Suppressor macrophage treated with lipopolysaccharide for 4 hours (primary cell): ENCODE measurements around the gene SH3TC1.
A peak's percentile ranks its signal among the peaks of the same experiment; 100 is the strongest.

Experiments
- DNase-seq: peaks from one replicate; pipeline ENCODE4 v3.0.0-alpha.2; 2020

Gene SH3TC1

DNA sequence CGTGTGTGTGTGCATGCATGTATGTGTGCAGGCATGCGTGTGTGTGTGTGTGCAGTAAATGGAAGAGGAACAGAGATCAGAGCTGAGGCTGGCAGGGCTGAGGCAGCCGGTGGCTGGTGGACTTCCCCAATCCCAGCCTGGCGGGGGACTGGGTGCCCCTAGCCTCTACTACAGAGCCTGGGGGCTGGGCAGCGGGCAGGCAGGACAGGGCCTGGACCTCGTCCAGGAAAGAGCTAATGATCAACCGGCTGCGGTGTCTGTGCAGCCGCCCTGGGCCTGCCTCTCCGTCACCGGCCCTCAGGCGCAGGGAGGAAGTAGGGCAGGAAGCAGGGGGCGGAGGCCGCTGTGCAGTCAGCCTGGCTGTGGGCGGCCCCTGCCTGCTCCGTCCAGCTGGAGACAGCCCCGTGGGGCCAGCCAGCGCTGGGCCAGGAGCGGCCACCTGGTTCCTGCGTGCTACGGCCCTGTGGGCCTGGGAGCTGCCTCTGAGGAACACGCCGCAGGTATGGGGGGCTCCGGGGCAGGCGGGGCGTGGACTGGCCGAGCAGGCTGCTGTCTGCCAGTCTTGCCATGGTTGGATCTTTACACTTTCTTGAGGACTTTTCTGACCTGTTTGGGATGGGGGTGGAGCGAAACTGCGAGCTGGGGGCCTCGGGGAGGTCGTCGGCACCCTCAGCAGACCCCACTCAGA is at the start of gene SH3TC1:
Gene SH3TC1, plus strand, starts transcription at position 385 of the 688 bp plus-strand sequence. CDS start 5,905 bp downstream, outside the sequence.
- DNase-seq, result peak; percentile 95

DNA sequence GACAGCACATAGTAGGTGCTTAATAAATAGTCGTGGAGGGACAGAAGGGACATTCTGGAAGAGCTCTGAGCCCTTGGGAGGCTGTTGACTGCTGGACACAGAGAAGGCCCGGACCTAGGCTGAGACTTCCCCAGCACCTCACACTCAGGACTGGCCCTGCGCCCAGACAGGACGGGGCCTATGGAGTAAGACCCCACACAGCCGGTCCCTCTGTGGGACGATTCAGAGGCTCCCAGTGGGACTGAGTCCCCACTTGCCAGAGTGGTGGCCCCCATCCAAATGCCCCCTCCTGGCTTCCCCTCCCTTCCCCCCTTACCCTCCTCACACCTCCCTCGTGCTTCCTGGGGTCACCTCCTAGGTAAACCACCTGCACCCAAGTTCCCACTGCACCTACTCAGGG is 49.4 kb upstream of the SH3TC1 start:
- no peak for DNase-seq

DNA sequence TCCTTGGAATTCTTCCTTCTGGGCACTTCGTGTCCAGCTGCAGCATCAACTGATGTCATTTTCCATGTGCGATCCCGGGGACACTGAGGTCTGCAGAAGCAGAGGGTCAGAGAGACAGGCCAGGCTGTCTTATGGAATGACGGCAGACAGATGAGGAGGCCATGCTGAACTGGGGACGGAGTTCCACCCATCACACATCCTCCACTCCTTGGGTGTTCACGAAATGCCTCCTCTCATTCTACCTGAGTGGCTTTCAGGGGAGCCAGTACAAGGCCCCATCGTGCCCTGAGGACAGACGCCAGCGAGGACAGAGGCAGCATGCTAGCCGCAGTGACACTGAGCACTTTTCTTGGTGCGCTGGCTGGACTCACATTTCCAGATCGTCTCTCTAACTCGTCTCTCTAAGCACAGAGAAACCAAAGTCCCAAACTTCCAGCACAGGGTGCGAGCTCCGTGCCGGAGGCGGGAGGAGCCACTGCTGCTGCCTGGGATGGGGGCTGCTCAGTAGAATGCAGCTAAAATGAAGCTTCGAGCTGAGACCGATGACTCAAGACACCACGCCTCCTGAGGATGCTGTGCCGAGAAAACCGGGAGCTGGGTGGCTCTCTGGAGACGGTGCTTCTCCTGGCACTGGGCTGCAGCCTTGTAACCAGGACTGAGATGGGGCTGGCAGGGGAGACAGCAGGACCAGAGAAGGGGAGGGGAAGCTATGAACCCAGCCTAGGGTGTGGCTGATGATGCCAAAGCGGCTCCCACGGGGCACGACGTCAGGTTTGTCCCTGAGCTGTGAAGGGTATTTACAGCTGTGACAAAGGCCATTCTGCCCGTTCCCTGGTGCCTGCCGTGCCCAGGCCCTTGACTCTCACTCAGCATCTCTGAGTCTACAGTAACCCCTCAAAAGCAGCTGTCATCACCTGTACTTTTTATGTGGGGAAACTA is 48.7 kb upstream of the SH3TC1 start:
- DNase-seq, result no peak

DNA sequence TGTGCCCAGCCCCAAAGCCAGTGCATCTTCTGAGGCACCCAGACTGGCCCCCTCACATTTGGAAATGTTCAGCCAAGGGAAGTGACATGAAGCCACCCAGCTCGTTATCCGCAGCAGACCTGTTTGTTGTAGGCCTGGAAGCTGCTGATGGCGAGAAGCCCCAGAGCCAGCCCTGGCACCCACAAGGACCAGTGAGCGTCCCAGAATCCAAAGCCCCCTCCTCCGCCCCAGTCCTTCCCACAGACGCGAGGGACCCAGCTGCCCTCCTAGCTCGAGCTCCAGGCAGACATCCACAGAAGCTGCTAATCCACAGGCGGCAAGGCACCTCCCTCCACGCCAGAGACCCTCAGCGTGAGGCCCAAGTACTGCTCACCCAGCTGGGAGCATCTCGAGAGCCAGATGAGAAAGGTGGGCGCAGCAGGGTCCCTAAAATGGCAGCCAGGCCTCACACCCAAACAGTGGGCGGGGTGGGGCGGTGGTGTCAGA is 47.9 kb upstream of the SH3TC1 start:
- DNase-seq, result no peak

DNA sequence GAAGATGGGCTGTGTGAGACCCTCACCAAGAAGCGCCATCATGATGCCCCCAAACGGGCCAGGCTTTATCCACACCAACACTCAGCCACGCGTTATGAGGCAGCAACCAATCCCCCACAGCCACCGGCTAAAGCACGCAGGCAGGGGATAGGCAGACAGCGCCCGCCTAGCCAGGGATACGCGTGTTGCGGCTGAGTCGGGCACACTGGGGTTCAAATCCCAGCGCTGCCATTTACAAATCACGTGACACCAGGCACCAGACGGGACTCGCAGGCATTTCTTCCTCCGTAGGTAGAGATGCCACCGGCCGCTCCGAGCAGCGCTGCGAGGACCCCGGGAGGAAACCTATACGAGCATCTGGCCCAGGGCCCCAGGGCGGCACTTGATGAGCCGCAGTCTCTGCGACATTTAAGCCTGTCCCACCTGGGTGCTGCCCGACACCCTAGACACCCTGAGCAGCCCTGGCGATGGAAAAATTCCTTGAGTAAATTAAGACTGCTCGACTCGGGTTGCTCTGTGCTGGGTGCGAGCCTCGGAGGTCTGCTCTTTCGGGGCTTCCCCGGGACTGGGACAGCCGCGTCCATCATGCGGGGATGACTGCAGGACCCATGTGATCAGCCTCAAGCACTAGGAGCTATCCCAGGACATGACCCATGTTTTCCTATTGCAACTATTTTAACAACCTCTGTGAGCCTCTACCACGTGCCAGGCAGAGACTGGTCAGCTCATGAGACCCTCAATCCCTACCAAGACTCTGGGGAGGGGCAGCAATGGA is 46.8 kb upstream of the SH3TC1 start:
- no peak for DNase-seq

DNA sequence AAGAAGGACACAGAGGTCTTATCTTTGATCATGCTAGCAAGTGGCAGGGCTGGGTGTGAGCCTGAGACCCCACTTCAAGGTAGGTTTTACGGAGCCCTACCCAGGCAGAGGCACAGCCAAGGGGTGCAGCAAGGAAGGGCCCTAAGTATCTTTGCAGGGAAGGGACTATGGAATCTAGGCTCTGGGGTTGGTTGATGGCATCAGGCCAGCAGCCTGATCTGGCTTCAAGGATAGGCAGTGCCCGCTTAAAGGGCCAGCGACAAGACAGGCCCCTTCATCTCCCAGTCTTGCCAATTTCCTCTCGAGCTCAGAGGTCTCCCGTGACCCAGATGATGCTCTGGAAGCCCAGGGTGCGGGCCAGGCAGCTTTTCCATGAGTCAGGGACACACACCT is 46.2 kb upstream of the SH3TC1 start:
- DNase-seq, result no peak

DNA sequence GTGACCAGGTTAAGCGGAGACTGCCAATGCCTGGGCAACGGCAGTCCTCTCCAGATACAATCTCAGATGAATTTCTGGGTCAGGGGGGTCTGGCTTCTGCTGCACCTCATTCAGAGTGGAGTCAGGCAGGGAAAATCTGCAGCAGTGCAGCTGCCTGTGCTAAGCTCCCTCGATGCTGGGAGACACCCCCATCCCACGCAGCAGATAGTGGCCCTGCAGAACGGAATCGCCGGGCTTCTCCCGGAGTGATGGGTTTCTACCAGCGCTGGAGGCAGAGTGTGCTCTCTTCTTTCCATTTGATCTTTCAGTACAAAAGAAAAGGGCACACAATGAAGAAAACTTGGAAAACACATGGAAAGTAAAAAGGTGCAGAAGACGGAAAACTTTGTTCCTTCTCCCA is 45.6 kb upstream of the SH3TC1 start:
- DNase-seq, result no peak

DNA sequence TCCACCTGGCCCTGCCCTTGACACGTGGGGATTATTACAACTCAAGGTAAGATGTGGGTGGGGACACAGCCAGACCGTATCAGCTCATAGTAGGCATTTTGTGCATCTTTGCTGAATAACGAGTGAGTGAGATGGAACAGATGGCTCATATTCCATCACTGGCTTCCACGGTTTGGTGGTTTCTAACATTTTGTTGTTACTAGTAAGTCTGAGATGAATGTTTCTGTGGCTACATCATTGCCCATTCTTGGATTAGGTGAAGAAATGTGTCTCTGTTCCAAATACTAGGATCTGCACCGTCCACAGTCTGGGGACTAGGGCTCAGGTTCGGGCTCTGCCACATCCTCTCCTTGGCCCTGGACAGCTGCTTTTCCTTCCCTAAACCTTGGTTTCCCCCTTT is 44.0 kb upstream of the SH3TC1 start:
- no peak for DNase-seq

DNA sequence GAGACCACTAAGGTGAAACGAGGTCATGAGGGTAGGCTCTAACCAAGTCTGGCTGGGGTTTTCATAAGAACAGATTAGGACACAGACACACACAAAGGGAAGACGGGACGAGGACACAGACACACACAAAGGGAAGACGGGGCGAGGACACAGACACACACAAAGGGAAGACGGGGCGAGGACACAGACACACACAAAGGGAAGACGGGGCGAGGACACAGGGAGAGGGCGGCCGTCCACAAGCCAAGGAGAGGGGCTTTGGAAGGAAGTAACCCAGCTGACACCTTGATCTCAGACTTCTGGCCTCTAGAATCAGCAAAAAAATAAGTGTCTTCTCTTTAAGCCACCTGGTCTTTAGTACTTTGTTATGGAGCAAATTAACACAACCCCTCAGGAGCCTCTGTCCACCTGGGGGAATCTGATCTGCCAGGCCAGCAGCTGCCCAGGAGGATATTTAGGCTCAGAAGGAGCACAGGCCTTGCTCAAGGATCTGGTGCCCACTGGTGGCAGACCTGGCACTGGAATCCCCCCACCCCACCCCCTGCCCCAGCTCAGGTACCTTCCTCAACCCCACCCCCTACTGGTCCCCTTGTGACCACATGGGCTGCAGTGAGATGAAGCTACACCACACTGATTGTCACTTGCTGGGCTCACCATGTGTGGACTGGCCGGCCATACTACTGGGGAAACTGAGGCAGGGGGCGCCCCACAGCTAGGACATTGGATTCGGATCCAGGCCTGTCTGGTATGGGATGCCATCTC is 43.2 kb upstream of the SH3TC1 start:
- DNase-seq, result no peak

DNA sequence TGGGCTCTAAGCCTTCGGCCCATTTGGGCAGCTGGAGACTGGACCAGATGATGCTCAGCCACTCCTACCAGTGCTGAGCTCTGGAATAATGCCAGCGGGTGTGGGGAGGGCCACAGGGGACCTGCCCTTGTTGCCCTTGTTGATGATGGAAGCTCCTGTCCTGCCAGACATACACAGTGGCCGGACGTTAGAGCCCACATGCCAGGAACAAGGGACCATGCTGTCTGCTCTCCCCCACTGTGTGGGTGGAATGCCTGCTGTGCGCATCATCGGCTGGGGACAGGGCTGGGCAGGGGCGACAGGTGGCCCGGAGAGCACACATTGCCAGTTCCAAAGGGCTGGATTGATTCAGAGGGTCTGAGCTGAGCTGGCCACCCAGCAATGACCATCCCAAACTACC is 42.5 kb upstream of the SH3TC1 start:
- no peak for DNase-seq

DNA sequence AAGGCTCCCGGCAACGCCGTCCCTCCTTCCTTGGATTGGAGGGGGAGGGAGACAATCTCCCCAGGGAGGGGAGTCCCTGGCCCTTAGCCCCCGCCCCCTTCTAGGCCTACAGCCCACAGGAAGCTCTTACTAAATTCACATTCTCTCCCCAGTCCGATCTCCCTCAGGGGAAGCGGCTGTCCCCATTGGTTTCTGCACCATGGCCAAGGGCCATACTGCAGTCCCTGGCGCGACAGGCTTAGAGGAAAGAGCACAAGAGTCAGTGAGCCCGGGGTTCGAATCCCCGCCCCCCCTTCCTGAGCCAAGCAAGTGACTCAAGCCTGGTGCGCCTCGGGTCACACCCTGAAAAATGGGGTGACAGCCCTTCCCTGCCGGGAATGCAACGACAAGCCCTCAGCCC is 41.6 kb upstream of the SH3TC1 start:
- no peak for DNase-seq

DNA sequence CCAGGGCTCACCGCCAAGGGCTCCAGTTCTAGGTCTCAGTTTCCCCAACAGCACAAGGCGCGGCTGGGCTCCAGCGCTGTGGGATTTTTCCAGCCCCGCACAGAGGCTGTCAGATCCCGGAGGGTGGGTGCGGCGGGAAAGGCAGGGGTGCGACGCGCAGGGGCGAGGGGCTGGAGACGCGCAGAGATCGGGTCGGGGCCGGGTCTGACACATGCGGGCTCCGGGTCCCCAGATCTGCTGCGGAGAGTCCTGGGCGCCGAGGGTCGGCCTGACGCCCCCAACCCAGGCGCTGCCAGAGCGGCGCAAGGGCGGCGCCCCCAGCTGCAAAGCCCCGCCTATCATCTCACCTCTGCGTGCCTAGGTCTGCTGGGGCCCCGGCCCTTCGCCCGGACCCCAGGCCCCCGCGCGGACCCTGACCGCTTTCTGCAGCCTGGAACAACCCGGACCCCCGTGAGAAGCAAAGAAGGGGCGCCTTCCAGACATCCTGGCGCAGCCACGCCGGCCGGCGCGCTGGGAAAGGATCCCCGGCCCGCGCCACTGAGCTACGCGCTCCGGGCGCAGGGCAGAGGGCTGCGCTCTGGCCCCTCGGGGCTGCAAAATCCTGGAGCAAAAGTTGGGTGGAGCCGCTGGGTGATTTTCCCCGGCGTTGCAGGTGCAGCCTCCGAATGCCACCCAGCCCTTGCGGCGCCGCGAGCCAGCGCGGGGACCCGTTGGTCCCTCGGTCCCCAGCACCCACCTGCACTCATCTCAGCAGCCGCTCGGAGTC is 41.0 kb upstream of the SH3TC1 start:
- DNase-seq, result no peak

DNA sequence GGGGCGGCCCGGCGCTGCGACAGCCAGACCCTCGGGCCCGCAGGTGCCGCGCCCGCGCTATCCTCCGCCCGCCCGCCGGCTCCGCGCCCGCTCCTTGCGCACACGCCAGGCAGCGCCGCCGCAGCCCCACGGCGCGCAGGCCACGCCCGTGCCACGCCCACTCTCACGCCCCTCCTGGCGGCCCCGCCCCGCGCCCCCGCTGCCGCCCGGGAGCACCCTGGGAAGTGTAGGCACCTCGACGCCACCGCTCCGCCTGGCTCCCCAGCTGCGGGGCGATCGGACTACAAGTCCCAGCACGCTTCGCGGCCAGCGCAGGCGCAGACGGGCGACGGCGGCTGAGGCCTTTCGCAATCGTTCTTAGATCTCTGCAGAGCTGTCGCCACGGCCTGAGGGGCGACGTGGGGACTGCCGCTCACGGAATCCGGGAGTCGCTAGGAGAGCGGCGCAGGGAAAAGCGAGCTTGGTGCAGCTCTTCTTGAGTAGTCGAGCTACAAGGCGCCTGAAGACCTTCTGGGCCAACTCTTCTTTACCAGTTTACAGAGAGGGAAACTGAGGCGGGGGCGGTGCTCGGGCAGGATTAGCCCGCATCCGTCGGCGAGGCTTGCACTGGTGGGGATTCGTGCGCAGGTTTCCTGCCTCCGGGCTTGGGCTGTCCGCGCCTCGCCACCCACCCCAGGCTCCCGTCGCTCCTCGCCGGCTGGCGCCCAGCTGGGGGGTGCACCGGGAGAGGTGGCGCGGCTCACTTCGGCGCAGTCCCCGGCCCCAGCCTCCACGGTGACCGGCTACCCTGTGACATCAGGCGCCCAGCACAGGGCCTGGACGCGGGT is 40.2 kb upstream of the SH3TC1 start, which contains the start of gene ABLIM2:
Gene ABLIM2, minus strand, starts transcription at position 104 of the 827 bp plus-strand sequence. CDS start 124 bp downstream, outside the sequence.
- DNase-seq, result peak; percentile 100

DNA sequence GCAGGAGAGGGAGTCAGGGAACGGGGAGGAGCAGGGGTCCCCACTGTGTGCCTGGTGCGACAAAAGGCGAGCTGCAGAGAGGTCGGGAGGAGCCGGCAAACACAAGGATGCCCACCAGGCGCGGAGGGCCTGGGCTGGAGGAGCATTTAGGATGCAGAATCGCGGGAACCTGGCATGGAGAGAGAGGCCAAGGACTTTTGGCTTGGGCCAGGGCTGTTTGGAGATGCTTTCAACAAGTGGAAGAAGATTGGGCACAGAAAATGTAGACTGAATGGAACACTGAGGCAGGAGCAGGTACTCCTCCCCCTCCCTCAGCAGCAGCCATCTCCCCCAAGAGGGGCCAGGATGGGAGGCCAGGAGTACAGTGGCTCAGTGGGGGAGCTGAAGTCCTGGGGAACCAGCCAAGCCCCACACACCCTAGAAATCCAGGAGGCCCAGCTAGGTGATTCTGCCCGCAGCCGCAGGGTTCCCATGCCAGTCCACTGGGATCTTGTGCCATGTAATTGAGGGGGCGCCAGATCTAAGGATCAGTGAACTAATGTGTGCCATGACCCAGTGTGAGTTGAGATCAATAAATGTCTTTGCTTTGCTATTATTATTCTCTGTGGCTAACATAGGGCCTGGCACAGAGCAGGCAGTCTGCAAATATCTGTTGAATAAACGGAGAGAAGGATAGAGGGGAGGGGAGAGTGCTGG is 39.4 kb upstream of the SH3TC1 start:
- no peak for DNase-seq

DNA sequence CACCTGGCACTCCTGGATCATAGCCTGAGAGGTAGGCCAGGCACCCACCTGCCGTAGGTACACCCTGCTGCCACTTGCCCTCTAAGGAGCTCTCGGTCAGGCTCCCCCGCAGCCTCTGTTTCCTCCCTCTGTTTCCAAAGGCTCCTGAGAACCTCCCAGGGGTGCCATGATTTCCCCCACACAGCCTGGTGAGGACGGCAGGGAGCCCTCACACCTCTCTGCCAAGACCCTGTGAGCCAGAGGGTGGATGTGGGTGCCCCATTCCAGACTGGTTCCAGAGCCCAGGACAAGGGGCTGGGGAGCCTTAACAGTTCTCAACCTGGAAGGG is 38.9 kb upstream of the SH3TC1 start:
- no peak for DNase-seq

DNA sequence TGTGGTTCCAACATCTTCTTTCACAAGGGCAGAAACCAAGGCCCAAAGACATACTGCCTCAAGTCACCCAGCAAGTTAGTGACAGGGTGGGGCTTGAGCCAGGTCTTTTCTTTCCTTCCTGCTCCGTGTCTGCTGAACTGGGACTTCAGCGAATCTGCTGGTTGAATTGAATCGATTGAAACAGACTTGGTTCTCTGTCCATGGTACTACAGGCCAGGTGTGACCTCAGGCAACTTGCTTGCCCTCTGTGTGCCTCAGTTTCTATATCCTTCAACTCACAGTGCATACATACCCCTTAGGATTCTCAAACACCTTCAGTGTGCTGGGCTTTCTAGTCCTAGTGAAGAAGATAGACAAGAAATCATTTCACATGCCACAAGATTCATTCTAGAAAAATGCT is 38.5 kb upstream of the SH3TC1 start:
- no peak for DNase-seq

DNA sequence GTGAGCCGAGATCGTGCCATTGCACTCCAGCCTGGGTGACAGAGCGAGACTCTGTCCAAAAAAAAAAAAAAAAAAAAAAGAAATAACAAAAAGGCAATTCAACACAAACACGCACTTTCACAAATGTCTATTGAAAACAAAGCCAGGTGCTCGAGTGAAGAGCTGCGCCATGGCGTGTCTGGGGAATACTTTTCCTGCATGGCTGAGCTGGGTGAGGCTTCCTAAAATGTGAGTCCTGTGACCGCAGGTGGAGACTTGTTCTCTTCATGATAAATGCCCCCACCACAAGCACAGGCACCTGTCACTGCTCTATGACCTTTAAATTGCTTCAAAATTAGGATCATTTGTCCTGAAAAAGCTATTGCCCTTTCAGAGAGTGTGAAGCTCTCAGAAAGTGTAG is 36.5 kb upstream of the SH3TC1 start:
- DNase-seq, result no peak

DNA sequence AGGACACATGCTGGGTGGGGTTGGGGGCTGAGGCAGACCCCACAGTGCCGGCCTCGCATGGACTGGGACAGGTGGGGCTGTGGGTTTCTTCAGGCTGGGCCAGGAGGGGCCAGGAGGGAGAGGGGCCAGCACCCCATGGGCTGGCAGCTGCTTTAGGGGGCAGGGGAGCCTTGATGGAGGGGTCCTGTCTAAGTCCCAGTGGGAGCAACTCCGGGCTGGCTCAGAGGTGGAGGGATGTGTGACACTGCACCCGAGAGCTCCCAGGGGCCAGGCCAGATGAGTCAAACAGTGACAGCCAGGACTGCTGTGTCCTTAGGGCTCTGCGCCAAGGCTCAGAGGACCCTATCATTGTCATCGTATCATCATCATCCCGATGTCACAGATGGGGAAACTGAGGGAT is 36.1 kb upstream of the SH3TC1 start:
- DNase-seq, result no peak

DNA sequence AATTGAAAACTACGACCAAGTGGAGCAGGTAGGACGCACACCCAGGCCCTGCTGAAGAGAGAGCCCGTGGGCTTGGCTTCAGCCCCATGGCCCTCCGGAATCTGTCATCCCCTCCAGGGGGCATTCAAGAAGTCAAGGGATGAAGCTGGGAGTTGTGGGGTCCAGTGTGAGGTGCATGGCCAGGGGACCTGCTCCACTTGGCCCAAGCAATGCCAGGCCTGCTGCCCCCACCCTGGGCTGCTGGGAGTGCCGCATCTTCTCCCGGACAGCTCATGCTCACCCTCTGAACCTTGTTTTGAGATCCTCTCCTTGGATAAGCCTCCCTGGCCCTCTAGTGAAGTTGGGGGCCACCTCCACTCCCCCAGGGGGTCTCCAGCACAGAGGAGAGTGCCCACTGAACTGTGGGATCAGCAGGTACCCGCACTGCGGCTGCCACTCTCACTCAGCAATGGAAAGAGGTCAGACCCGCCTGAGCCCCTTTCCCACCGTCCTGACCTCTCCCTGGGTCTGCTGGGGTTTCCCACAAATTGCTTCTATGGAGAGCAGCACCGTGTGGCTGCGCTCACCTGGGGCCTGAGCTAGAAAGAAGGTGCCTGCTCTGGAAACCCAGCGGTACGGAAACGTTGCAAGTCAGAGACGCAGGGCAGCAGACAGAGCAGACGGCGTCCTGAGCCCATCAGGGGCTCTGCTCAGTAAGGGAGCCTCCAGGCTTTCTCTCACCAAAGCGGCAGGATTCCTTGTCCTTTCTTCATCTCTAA is 35.5 kb upstream of the SH3TC1 start:
- no peak for DNase-seq
